ENCODE data around the gene ANAPC13. TPM values are rescaled to one million over a fixed set of nuclear protein-coding genes. Genes with fewer than 3 reads are reported as not detected.

The ANAPC13 gene
- total RNA-seq, 1 experiment from 2014 or later, result 68.8 TPM

GRCh38 chr3:134505485-134505884 is 19.7 kb upstream of the ANAPC13 start:
- no peak overlapping the region for H3K27ac ChIP-seq (ENCODE audit: low read length)
- POLR2A ChIA-PET, result no interaction called here
- no peak overlapping the region for H3K4me3 ChIP-seq (ENCODE audit: low read depth in 2 of 2, low read length in 2 of 2)
- DNase-seq (ENCODE audit: low read depth, low spot score) (no peak), ATAC-seq (peak; percentile 69; the same call in 1 of the 2 replicates)
- no peaks in the 10 kb centered on the region for H3K4me1 ChIP-seq (ENCODE audit: control insufficient read depth, insufficient read depth, low read length)
- no peak for TF ChIP-seq REST (IDR thresholded peaks at IDR 0.05; ENCODE audit: insufficient read depth in 1 of 2, low read depth in 2 of 2, low read length in 1 of 2)
- no peak for TF ChIP-seq TCF7L2 (IDR thresholded peaks at IDR 0.05; ENCODE audit: low read depth, low read length)
- no peak for TF ChIP-seq SIN3A (IDR thresholded peaks at IDR 0.05; ENCODE audit: borderline replicate concordance, insufficient read depth, low read depth, low read length)
- TF ChIP-seq POLR2AphosphoS5 (IDR thresholded peaks at IDR 0.05; ENCODE audit: low read depth, low read length), result no peak
- TF ChIP-seq CTCF (IDR thresholded peaks at IDR 0.05), result no peak
- in situ Hi-C loops (cut with HindIII; ENCODE audit: low pct_unique_long_range_greater_than_20kb, low sequenced_read_pairs), result no loop called here
- CTCF ChIA-PET, result no interaction called here
- intact Hi-C loops (cut with micrococcal nuclease; ENCODE audit: unreplicated experiment), result no loop called here
- H3K36me3 ChIP-seq (ENCODE audit: control insufficient read depth, insufficient read depth, low read length), result 0 out of 2 replicates have a peak, but pooled peaks cover 4% of the 10 kb centered on the region
- no peaks in the 10 kb centered on the region for H3K27me3 ChIP-seq (ENCODE audit: control insufficient read depth, insufficient read depth, low read length)
- BruUV-seq (replicated peaks), result no TSS peak
- H3K9me3 ChIP-seq (ENCODE audit: control insufficient read depth, insufficient read depth, low read depth, low read length), result no peaks in the 10 kb centered on the region; the same call in 1 of the 2 replicates

GRCh38 chr3:134504132-134504531 is 18.3 kb upstream of the ANAPC13 start:
- intact Hi-C loops (cut with micrococcal nuclease; ENCODE audit: unreplicated experiment), result no loop called here
- H3K4me3 ChIP-seq (ENCODE audit: low read depth in 2 of 2, low read length in 2 of 2), result no peak overlapping the region
- DNase-seq (ENCODE audit: low read depth, low spot score) (no peak), ATAC-seq (no peak)
- CTCF ChIA-PET, result no interaction called here
- no peak overlapping the region for H3K27ac ChIP-seq (ENCODE audit: low read length)
- H3K36me3 ChIP-seq (ENCODE audit: control insufficient read depth, insufficient read depth, low read length), result 0 out of 2 replicates have a peak, but pooled peaks cover 4% of the 10 kb centered on the region
- no TSS peak for BruUV-seq (replicated peaks)
- no peaks in the 10 kb centered on the region; the same call in 1 of the 2 replicates for H3K9me3 ChIP-seq (ENCODE audit: control insufficient read depth, insufficient read depth, low read depth, low read length)
- no peaks in the 10 kb centered on the region for H3K27me3 ChIP-seq (ENCODE audit: control insufficient read depth, insufficient read depth, low read length)
- in situ Hi-C loops (cut with HindIII; ENCODE audit: low pct_unique_long_range_greater_than_20kb, low sequenced_read_pairs), result no loop called here
- POLR2A ChIA-PET, result no interaction called here
- TF ChIP-seq SIN3A (IDR thresholded peaks at IDR 0.05; ENCODE audit: borderline replicate concordance, insufficient read depth, low read depth, low read length) (no peak), POLR2AphosphoS5 (IDR thresholded peaks at IDR 0.05; ENCODE audit: low read depth, low read length) (no peak), REST (IDR thresholded peaks at IDR 0.05; ENCODE audit: insufficient read depth in 1 of 2, low read depth in 2 of 2, low read length in 1 of 2) (no peak), CTCF (IDR thresholded peaks at IDR 0.05) (no peak), TCF7L2 (IDR thresholded peaks at IDR 0.05; ENCODE audit: low read depth, low read length) (no peak)
- no peaks in the 10 kb centered on the region for H3K4me1 ChIP-seq (ENCODE audit: control insufficient read depth, insufficient read depth, low read length)
